HUES64 (cell line): Measurements from ENCODE around the gene GPBP1.
"Not testable (repeated sequence)": the region's sequence is repeated elsewhere in the genome, so short reads cannot be mapped to it uniquely, and the experiment has no call there.

ENCODE experiments used
- H3K27ac ChIP-seq: 2 replicates; pipeline ENCODE4 v1.7.0; 2013; ENCODE audit warnings: low read depth, low read length, inconsistent platforms
- H3K27me3 ChIP-seq: 2 replicates; pipeline ENCODE4 v1.6.1; 2013; ENCODE audit warnings: mild to moderate bottlenecking, low read length; ENCODE audit not compliant: insufficient read depth
- H3K36me3 ChIP-seq: 2 replicates; pipeline ENCODE4 v1.6.1; 2013; ENCODE audit warnings: mild to moderate bottlenecking, low read length; ENCODE audit not compliant: insufficient read depth
- H3K4me1 ChIP-seq: 2 replicates; pipeline ENCODE4 v1.6.1; 2013; ENCODE audit warnings: mild to moderate bottlenecking, low read length, moderate library complexity; ENCODE audit not compliant: insufficient read depth
- H3K4me3 ChIP-seq: 2 replicates; pipeline ENCODE4 v1.5.1; 2013; ENCODE audit warnings: mild to moderate bottlenecking, low read length, moderate library complexity
- H3K9ac ChIP-seq: 2 replicates; pipeline ENCODE4 v1.6.1; 2013; ENCODE audit warnings: mild to moderate bottlenecking, low read depth, low read length
- H3K9me3 ChIP-seq: 2 replicates; pipeline ENCODE4 v1.6.1; 2013; ENCODE audit warnings: low read depth, low read length; ENCODE audit not compliant: insufficient read depth
- WGBS: fragments of 150-250, 120-280 bp; methylation state at CpG from one replicate; pipeline ENCODE4 v1.1.7; 2013; ENCODE audit warnings: missing lambda C conversion rate; 5-methylcytosine and 5-hydroxymethylcytosine counted together

Gene GPBP1

DNA sequence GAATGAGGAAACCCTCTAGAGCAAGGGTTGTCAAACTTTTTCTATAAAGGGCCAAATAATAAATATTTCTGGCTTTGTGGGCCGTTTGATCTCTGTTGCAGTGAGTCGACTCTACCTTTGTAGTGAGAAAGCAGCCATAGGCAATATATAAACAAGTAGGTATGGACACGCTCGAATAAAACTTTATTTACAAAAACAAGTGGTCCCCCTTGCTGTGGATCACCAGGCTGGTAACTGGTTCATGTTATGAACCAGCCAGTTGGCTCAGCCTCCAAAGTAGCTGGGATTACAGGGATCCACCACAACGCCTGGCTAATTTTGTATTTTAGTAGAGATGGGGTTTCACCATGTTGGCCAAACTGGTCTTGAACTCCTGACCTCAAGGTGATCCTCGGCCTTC lies 118.5 kb downstream of the GPBP1 start:
- Histone ChIP-seq H3K4me1 (peaks cover 5% of the 10 kb centered on the region), H3K36me3 (no peaks in the 10 kb centered on the region), H3K27ac (no peak overlapping the region), H3K27me3 (no peaks in the 10 kb centered on the region), H3K9ac (no peak overlapping the region), H3K9me3 (no peaks in the 10 kb centered on the region), H3K4me3 (no peak overlapping the region)
- 96% methylated on average over 6 of the region's 6 CpGs for WGBS

- Histone ChIP-seq H3K4me3 (no peak overlapping the region), H3K4me1 (peaks cover 11% of the 10 kb centered on the region), H3K27ac (no peak overlapping the region), H3K27me3 (no peaks in the 10 kb centered on the region), H3K9me3 (no peaks in the 10 kb centered on the region), H3K9ac (no peak overlapping the region), H3K36me3 (no peaks in the 10 kb centered on the region)
- WGBS: 39% methylated on average over 5 of the region's 6 CpGs
Measured at GRCh38 chr5:57298295-57298984, 124.6 kb downstream of the GPBP1 start.

- no peaks in the 10 kb centered on the region for H3K27me3 ChIP-seq
- no peaks in the 10 kb centered on the region for H3K36me3 ChIP-seq
- WGBS: 52% methylated on average over 15 of the region's 15 CpGs
- no peak overlapping the region for H3K9ac ChIP-seq
- H3K4me3 ChIP-seq: no peak overlapping the region
- H3K27ac ChIP-seq: no peak overlapping the region
- peaks cover 6% of the 10 kb centered on the region for H3K4me1 ChIP-seq
- H3K9me3 ChIP-seq: no peaks in the 10 kb centered on the region
Measured at GRCh38 chr5:57298985-57299491, 125.2 kb downstream of the GPBP1 start.

- no peak overlapping the region for H3K4me3 ChIP-seq
- H3K27ac ChIP-seq: no peak overlapping the region
- no peaks in the 10 kb centered on the region for H3K9me3 ChIP-seq
- no peak overlapping the region for H3K9ac ChIP-seq
- H3K36me3 ChIP-seq: no peaks in the 10 kb centered on the region
- H3K27me3 ChIP-seq: no peaks in the 10 kb centered on the region
- WGBS: 95% methylated on average over 3 of the region's 3 CpGs
- H3K4me1 ChIP-seq: peaks cover 5% of the 10 kb centered on the region; the same call in 1 of the 2 replicates
Measured at GRCh38 chr5:57299986-57300385, 126.1 kb downstream of the GPBP1 start.

DNA sequence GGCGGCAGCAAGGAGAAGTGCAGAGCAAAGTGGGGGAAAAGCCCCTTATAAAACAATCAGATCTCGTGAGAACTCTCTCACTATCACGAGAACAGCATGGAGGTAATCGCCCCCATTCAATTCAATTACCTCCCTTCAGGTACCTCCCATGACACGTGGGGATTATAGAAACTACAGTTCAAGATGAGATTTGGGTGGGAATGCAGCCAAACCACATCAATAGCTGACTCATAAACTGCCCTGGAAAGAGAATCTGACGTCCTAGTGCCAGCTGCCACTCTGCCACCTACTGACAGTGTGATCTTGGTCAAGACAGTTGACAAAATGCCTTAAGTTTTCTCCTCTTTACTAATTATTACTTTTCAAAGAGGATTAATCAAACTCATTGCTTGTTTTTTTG lies 128.3 kb downstream of the GPBP1 start:
- WGBS: 81% methylated on average over 6 of the region's 6 CpGs
- Histone ChIP-seq H3K4me3 (no peak overlapping the region), H3K27ac (no peak overlapping the region)

GRCh38 chr5:57302643-57303042 lies 128.8 kb downstream of the GPBP1 start:
- Histone ChIP-seq H3K27me3 (no peaks in the 10 kb centered on the region), H3K9ac (no peak overlapping the region), H3K27ac (no peak overlapping the region), H3K36me3 (no peaks in the 10 kb centered on the region), H3K4me3 (no peak overlapping the region), H3K4me1 (peaks cover 5% of the 10 kb centered on the region; the same call in 1 of the 2 replicates), H3K9me3 (peaks cover 15% of the 10 kb centered on the region)

More for the DNA sequence above, 128.3 kb downstream of the GPBP1 start:
- Histone ChIP-seq H3K27me3 (no peaks in the 10 kb centered on the region), H3K9ac (no peak overlapping the region), H3K4me1 (peaks cover 5% of the 10 kb centered on the region; the same call in 1 of the 2 replicates), H3K36me3 (no peaks in the 10 kb centered on the region), H3K9me3 (peaks cover 12% of the 10 kb centered on the region; the same call in 1 of the 2 replicates)

DNA sequence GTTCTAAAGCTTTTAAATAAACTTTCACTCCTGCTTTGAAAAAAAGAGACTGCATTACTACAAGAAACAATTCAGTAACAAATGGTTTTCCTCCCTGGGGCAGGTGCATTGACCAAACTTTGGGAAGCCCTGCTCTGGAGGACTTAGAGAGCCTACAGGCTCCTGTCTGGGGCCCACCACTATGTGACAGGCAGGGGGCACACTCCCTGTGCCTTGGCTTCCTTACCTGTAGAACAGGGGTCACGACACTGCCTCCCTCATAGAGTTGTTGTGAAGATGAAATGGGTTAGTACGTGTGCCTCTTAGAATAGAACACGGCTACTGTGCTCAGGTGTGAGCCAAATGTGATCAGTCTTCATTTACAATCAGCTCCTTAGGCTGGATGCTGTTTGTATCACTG lies 130.1 kb downstream of the GPBP1 start:
- no peak overlapping the region for H3K27ac ChIP-seq
- 87% methylated on average over 3 of the region's 3 CpGs for WGBS
- no peaks in the 10 kb centered on the region for H3K27me3 ChIP-seq
- H3K9me3 ChIP-seq: peaks cover 25% of the 10 kb centered on the region
- no peak overlapping the region for H3K9ac ChIP-seq
- H3K4me1 ChIP-seq: no peaks in the 10 kb centered on the region
- no peaks in the 10 kb centered on the region for H3K36me3 ChIP-seq
- H3K4me3 ChIP-seq: no peak overlapping the region

- H3K4me1 ChIP-seq: no peaks in the 10 kb centered on the region
- WGBS: 88% methylated on average over 1 of the region's 2 CpGs
- no peak overlapping the region for H3K4me3 ChIP-seq
- H3K27me3 ChIP-seq: no peaks in the 10 kb centered on the region
- peaks cover 28% of the 10 kb centered on the region for H3K9me3 ChIP-seq
- H3K27ac ChIP-seq: no peak overlapping the region
- no peaks in the 10 kb centered on the region for H3K36me3 ChIP-seq
- no peak overlapping the region for H3K9ac ChIP-seq
Measured at GRCh38 chr5:57304931-57305330, 131.1 kb downstream of the GPBP1 start.

- no peaks in the 10 kb centered on the region for H3K36me3 ChIP-seq
- no peaks in the 10 kb centered on the region for H3K4me1 ChIP-seq
- no peak overlapping the region for H3K27ac ChIP-seq
- H3K9ac ChIP-seq: no peak overlapping the region
- H3K4me3 ChIP-seq: no peak overlapping the region
- H3K9me3 ChIP-seq: peaks cover 28% of the 10 kb centered on the region
- WGBS: 94% methylated on average over 2 of the region's 2 CpGs
- H3K27me3 ChIP-seq: no peaks in the 10 kb centered on the region
Measured at GRCh38 chr5:57306359-57306758, 132.5 kb downstream of the GPBP1 start.

- 93% methylated on average over 2 of the region's 2 CpGs for WGBS
- H3K27me3 ChIP-seq: no peaks in the 10 kb centered on the region
Measured at GRCh38 chr5:57307516-57307915, 133.7 kb downstream of the GPBP1 start.

DNA sequence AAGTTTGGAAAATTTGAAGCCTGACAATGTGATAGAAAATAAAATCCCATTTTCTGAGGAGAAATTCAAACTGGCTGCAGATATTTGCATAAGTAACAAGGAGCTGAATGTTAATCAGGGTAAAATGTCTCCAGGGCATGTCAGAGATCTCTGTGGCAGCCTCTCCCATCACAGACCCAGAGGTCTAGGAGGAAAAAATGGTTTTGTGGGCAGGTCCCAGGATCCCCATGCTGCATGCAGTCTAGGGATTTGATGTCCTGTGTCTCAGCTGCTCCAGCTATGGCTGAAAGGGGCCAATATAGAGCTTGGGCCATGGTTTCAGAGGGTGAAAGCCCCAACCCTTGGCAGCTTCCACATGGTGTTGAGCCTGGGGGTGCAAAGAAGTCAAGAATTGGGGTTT lies 135.2 kb downstream of the GPBP1 start:
- H3K27ac ChIP-seq, H3K4me3 ChIP-seq, H3K4me1 ChIP-seq, H3K27me3 ChIP-seq, H3K9ac ChIP-seq, H3K36me3 ChIP-seq: not testable (repeated sequence)
- peaks cover 28% of the 10 kb centered on the region for H3K9me3 ChIP-seq

More at GRCh38 chr5:57307516-57307915, 133.7 kb downstream of the GPBP1 start:
- Histone ChIP-seq H3K9me3 (peaks cover 28% of the 10 kb centered on the region), H3K27ac (no peak overlapping the region), H3K4me1 (peaks cover 6% of the 10 kb centered on the region; the same call in 1 of the 2 replicates), H3K36me3 (no peaks in the 10 kb centered on the region), H3K9ac (no peak overlapping the region), H3K4me3 (no peak overlapping the region)
